ENCODE data around the gene ATP1A3.
A peak's percentile ranks its signal among the peaks of the same experiment; 100 is the strongest.

ATP1A3 gene

DNA sequence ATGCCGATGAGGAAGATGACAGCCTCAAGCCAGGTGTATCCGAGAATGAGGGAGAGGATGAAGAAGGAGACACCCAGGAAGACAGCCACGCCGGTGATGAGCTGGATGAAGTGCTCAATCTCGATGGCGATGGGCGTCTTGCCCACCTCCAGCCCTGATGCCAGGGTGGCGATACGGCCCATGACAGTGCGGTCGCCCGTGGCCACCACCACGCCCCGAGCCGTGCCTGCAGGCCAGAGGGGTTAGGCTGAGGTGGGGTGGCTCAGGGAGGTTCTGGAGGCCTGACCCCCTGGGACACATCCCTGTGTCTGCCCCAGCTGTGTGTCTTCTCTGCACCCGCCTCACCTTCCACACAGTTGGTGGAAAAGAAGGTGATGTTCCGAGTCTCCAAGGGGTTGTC is 9.1 kb downstream of the ATP1A3 start:
- DNase-seq, result no peak

GRCh38 chr19:41981724-41982123 is 12.3 kb downstream of the ATP1A3 start:
- no peak for DNase-seq

GRCh38 chr19:41978470-41978869 is 15.6 kb downstream of the ATP1A3 start:
- no peak for DNase-seq

GRCh38 chr19:41977916-41978315 is 16.1 kb downstream of the ATP1A3 start:
- DNase-seq, result no peak

GRCh38 chr19:41974652-41975051 is 19.4 kb downstream of the ATP1A3 start:
- no peak for DNase-seq

DNA sequence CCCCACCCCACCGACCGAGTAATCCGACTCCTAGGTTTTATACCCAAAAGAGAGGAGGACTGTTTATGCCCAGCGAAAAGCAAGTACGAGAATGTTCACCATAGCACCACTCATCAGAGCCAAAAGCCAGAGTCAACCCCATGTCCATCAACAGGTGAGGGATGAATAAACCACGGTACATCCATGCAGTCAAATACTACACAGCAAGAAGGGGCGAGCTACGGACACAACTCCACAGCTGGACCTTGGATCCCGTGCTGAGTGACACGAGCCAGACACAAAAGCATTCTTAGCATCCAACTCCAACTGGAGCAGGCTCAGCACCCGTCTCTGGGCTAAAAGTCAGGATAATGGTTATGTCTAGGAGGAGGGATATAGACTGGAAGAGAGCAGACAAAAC is 22.7 kb downstream of the ATP1A3 start:
- DNase-seq, result no peak

DNA sequence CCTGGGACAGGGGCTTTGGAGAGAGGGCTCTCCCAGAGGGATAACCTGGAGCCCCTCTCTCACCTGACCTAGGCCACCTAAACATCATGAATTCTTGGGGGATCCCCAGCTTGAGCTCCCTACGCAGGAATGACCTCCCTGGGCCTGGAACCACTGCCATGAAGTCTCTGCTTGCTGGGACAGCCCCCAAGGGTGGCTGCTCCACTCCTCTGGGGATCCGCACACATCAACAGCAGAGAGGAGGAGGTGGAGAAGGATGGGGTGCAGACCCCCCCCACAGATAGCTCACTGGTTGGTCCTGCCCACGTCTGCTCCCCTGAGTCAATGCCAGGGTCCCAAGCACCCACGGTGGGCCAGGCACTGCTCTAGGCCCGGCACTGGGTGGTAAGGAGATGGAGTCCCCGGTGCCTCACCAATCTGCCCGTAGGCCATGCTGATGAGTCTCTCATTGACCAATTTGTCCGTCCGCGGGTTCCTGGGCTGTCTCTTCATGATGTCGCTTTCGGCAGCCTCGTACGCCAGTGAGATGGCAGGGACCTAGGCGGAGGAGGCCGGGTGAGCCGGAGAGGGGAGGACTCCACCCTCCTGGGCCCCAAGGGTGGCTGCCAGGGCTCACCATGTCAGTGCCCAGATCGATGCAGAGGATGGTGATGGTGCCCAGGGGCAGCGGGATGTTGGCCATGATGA is 24.1 kb downstream of the ATP1A3 start:
- DNase-seq, result no peak

DNA sequence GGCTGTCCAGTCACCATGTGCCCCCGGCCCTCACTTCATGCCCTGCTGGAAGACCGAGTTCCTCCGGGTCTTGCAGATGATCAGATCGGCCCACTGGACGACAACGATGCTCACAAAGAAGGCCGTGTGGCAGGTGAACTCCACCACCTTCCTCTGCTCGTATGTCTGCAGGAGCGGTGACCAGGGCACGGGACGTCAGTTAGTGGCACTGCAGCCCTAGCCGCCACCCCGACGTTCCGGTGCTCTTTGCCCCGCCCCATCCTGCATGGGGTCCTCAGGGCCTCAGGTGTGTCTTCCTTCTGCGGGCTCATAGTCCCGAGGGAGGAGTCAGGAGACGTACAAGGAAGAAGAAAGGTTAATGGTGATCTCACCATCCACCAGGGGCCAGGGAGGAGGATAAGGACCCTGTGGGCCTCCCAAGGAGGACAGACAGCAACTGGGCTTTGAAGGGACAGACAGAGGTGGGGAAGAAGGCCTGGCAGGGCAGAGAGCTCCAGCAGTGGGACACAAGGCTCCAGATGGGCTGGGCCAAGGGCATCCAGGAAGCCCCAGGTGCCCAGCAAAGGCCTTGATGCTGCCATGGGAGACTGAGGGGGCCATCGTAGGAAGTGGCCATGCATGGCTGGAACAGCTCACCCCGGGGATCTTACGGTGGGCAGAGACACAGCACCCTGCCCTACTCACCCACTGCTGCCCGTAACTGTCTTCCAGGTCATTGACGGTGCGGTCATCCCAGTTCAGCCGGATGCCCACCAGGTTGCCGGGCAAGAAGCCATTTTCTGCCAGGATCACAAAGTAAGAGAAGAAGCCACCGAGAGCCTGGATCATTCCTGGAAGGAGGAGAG is 25.1 kb downstream of the ATP1A3 start:
- no peak for DNase-seq

DNA sequence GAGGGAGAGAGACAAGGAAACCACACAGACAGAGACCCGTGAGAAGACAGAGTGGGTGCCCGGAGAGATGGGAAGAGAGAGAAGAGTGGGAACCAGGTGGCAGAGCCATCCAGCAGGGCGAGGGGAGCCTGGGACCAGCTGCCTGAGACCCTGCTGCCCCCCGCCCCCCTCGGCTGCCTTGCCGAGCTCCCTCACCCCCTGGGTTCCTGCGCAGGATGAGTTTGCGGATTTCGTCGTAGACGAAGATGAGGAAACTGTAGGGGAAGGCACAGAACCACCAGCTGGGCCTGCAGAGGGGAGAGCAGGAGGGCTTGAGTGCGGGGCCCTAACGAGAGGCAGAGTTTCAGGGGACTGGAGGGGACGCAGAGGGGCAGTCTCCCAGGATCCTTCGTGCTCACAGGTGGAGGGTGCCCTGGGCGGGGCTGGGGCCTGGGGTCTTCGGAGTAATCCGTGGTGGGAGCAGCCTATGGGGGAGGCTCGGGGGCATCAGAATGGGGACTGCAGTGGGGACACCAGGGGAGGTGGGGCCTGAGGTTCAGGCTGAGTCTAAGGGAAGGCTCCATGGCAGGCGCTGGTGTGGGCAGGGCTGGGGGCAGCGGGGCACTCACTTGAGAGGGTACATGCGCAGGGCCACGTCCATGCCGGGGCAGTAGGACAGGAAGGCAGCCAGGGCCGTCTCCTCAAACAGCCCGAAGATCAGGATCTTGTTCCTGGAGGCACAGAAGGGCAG is 26.8 kb downstream of the ATP1A3 start:
- DNase-seq, result peak in 2 of 4 experiments; percentile 14 to 19

- DNase-seq, result no peak
Observed at GRCh38 chr19:41965106-41965505, 28.9 kb downstream of the ATP1A3 start.

DNA sequence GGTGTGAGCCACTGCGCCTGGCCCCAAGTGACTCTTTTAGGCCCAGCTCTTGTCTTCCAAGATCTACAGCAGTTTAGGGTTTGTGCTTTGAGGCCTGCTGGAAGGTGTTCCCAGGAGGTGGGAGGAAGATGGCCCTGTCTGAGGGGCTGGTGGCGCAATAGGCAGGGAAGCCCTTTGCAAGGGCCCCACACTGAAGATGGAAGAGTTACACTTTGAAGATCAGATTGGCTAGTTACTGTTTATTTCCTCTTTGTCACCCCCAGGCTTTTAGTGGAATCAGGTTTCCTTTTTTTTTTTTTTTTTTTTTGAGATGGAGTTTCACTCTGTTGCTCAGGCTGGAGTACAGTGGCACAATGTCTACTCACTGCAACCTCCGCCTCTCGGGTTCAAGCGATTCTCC is 33.1 kb downstream of the ATP1A3 start:
- no peak for DNase-seq

DNA sequence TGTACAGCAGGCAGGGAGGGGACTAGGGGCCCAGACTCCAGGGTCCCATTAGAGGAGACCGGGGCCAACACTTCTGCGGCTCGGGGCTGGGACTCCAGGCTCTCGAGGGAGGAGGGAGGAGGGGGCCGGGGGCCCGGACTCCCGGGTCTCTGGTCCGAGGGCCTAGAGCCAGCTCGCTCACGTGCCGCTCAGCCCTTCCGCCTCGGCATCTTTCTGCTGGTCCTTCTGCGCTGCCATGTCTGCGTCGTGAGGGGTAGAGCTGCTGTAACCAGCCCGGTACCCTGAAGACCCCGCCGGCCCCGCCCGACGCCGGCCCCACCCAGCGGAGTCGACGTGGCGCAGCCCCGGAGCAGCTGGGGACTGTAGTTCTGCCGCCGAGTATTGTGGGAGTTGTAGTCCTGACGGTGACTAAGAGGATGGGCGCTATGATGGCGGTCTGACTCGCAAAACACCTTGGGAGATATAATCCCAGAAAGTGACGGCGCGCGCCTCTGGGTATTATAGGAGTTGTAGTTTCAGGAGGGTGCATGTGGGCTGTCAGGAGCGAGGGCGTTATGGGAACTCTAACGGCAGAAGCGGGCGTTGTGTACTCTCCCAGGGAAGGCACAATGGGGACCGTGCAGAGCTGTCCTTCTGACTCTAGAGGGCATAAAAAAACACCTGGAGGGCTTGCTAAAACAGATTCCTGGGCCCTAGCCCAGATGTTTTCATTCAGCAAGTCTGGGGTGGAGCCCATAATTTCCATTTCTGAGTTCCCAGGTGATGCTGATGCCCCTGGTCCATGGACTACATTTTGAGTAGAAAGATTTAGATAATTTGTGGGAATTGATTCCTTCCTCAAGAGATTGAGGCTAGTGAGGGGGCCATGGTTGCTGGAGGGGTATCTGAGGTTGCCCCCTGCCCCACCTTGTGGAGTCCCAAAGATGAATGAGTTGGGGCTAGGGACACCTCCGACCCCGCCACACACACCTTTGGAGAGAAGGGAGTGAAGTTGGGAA is 34.7 kb downstream of the ATP1A3 start, which contains the start of gene RABAC1:
Gene RABAC1, minus strand, starts transcription at position 266 of the 998 bp plus-strand sequence. Its CDS starts 29 bp downstream, at position 237.
- peak; percentile 85 to 93 (median 89) for DNase-seq

DNA sequence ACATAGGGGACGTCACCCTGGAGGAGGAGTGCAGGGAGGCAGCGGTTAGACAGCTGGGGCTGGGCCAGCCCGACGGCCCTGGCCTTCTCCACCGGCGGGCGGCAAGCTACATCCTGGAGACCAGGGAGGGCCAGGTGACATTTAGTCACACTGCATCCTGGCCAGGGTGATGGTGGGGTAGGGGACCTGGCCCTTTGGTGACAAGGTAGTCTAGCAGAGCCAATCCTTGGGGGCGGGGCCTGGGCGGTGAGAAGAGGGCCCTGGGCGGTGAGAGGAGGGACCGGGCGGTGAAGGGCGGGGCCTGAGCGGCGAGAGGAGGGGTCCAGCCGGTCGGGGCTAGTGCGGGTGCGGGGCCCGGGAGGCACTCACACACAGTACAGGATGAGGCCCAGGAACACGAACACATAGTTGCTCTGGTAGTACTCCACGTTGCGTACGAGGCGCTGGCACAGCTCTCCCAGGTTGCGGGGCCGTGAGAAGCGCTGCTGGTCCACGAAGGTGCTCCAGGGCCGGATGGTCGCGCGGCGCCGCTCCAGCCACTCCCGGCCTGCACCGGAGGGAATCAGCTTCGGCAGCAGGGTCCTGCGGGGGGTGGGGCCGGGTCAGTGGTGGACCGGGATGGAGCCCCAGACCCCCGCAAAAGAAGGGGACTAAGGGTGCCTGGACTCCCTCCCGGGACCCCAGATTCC is 35.5 kb downstream of the ATP1A3 start:
- DNase-seq, result peak; percentile 54 to 83 (median 66)

GRCh38 chr19:41957838-41958366 is 36.1 kb downstream of the ATP1A3 start:
- DNase-seq, result peak; percentile 78 to 83 (median 82)

- DNase-seq, result no peak
Observed at GRCh38 chr19:41957161-41957837, 36.7 kb downstream of the ATP1A3 start.

- no peak for DNase-seq
Observed at GRCh38 chr19:41956621-41957020, 37.4 kb downstream of the ATP1A3 start.

GRCh38 chr19:41955521-41955920 is 38.5 kb downstream of the ATP1A3 start:
- DNase-seq, result no peak

- peak; percentile 81 to 91 (median 87) for DNase-seq
Observed at GRCh38 chr19:41951686-41952172, 42.3 kb downstream of the ATP1A3 start.

DNA sequence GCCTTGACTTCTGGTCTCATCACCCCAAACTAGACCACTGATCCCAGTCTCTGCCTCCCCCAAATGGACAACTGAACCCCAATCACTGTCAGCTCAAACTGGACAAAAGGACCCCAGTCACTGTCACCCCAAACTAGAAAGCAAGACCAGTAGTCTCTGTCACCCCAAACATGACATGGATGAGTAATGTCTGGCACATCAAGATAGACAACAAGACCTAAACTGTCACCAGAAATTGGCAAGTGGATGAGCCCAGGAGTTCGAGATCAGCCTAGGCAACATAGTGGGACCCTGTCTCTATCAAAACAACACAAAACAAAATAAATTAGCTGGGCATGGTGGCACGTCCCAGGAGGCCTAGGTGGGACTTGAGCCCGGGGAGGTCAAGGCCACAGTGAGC is 46.9 kb downstream of the ATP1A3 start:
- no peak for DNase-seq

GRCh38 chr19:41945135-41945766 is 48.8 kb downstream of the ATP1A3 start:
- peak in 2 of 4 experiments; percentile 37 to 39 for DNase-seq
